Neural cell (in vitro differentiated cells): ENCODE measurements around the gene RPS6KA5. TPM values are rescaled to one million over a fixed set of nuclear protein-coding genes. Genes with fewer than 3 reads are reported as not detected.

Experiments used
- H2AFZ ChIP-seq: fragments of 200-600, 300-800 bp; sonication (generic), shearing (Covaris generic); 2 replicates; pipeline ENCODE4 v1.6.0; 2014; ENCODE audit warnings: low read depth, mild to moderate bottlenecking, antibody characterized with exemption, low read length, moderate library complexity
- H3F3A ChIP-seq: fragments of 200-600 bp; shearing (Covaris generic); 2 replicates; pipeline ENCODE4 v1.6.1; 2016; ENCODE audit warnings: mild to moderate bottlenecking, moderate library complexity, mixed read lengths, antibody characterized with exemption, low read length; ENCODE audit not compliant: insufficient read depth, poor library complexity, severe bottlenecking
- H3K27ac ChIP-seq: fragments of 200-600, 300-800 bp; sonication (generic), shearing (Covaris generic); 2 replicates; pipeline ENCODE4 v1.5.1; 2014; ENCODE audit warnings: mild to moderate bottlenecking, low read length, moderate library complexity
- H3K27me3 ChIP-seq: fragments of 300-800, 200-600 bp; sonication (generic), shearing (Covaris generic); 2 replicates; pipeline ENCODE4 v1.6.0; 2014; ENCODE audit warnings: mild to moderate bottlenecking, low read depth, low read length, moderate library complexity; ENCODE audit not compliant: insufficient read depth
- H3K36me3 ChIP-seq: fragments of 300-800, 200-600 bp; sonication (generic), shearing (Covaris generic); 2 replicates; pipeline ENCODE4 v1.5.1; 2014; ENCODE audit warnings: mild to moderate bottlenecking, antibody characterized with exemption, low read length, moderate library complexity; ENCODE audit not compliant: insufficient read depth
- H3K4me2 ChIP-seq: fragments of 300-800, 200-600 bp; sonication (generic), shearing (Covaris generic); 2 replicates; pipeline ENCODE4 v1.6.0; 2014; ENCODE audit warnings: mild to moderate bottlenecking, low read length
- H3K4me3 ChIP-seq: fragments of 300-800, 200-600 bp; sonication (generic), shearing (Covaris generic); 2 replicates; pipeline ENCODE4 v1.5.1; 2014; ENCODE audit warnings: mild to moderate bottlenecking, low read length, moderate library complexity
- H3K79me2 ChIP-seq: fragments of 200-600 bp; shearing (Covaris generic); replicated peaks from 2 replicates; pipeline ENCODE4 v1.6.0; 2014; ENCODE audit warnings: mild to moderate bottlenecking, low read length, moderate library complexity; ENCODE audit not compliant: insufficient read depth
- H3K9ac ChIP-seq: fragments of 300-800, 200-600 bp; sonication (generic), shearing (Covaris generic); 2 replicates; pipeline ENCODE4 v1.6.1; 2016; ENCODE audit warnings: mild to moderate bottlenecking, low read length, mixed read lengths
- H3K9me2 ChIP-seq: fragments of 200-600 bp; shearing (Covaris generic); 2 replicates; pipeline ENCODE4 v1.6.1; 2016; ENCODE audit warnings: mild to moderate bottlenecking, low read length, mixed read lengths; ENCODE audit not compliant: insufficient read depth
- H3K9me3 ChIP-seq: fragments of 200-600, 300-800 bp; sonication (generic), shearing (Covaris generic); 2 replicates; pipeline ENCODE4 v1.6.1; 2016; ENCODE audit warnings: mild to moderate bottlenecking, mixed run types, low read length, moderate library complexity, mixed read lengths
- H4K20me1 ChIP-seq: fragments of 200-600 bp; shearing (Covaris generic); 2 replicates; pipeline ENCODE4 v1.6.1; 2016; ENCODE audit warnings: mild to moderate bottlenecking, mixed run types; ENCODE audit not compliant: insufficient read depth
- EP300 ChIP-seq: fragments of 450-650 bp; conservative IDR thresholded peaks from 2 replicates; pipeline ENCODE4 v1.6.1; 2014; ENCODE audit warnings: antibody characterized with exemption, mild to moderate bottlenecking, moderate library complexity; ENCODE audit not compliant: poor library complexity, severe bottlenecking
- EZH2 ChIP-seq: fragments of 200-600, 300-800 bp; shearing (Covaris generic), sonication (generic); IDR thresholded peaks from 2 replicates; pipeline ENCODE4 v1.6.1; 2014; ENCODE audit warnings: antibody characterized with exemption, low read length, borderline replicate concordance, mild to moderate bottlenecking; ENCODE audit not compliant: insufficient read depth, poor library complexity, severe bottlenecking
- MXI1 ChIP-seq: fragments of 450-650 bp; conservative IDR thresholded peaks from 2 replicates; pipeline ENCODE4 v1.6.1; 2014; ENCODE audit warnings: antibody characterized with exemption, mild to moderate bottlenecking; ENCODE audit not compliant: poor library complexity, severe bottlenecking
- POLR2AphosphoS5 ChIP-seq: IDR thresholded peaks from 2 replicates; pipeline ENCODE4 v1.6.1; 2012
- SMC3 ChIP-seq: fragments of 450-650 bp; conservative IDR thresholded peaks from 2 replicates; pipeline ENCODE4 v1.6.1; 2014; ENCODE audit warnings: antibody characterized with exemption, mild to moderate bottlenecking, moderate library complexity; ENCODE audit not compliant: poor library complexity
- polyA plus RNA-seq: library from polyadenylated mRNA; depleted of rRNA; stranded (reverse); fragments of >200 nt; gene quantifications from 2 replicates; pipeline ENCODE4 v1.2.3, GENCODE V29; 2014
- TF ChIP-seq, protein P1 (sequence below): fragments of 450-650 bp; IDR thresholded peaks from 2 replicates; pipeline ENCODE4 v1.5.1; 2014; ENCODE audit warnings: antibody characterized with exemption, mild to moderate bottlenecking, moderate library complexity; ENCODE audit not compliant: poor library complexity, severe bottlenecking
- TF ChIP-seq, protein P2 (sequence below): IDR thresholded peaks from 2 replicates; pipeline ENCODE4 v1.6.1; 2012; ENCODE audit warnings: borderline replicate concordance

Gene RPS6KA5
- polyA plus RNA-seq, 1 donor from 2014 or later: 6.3 TPM

DNA sequence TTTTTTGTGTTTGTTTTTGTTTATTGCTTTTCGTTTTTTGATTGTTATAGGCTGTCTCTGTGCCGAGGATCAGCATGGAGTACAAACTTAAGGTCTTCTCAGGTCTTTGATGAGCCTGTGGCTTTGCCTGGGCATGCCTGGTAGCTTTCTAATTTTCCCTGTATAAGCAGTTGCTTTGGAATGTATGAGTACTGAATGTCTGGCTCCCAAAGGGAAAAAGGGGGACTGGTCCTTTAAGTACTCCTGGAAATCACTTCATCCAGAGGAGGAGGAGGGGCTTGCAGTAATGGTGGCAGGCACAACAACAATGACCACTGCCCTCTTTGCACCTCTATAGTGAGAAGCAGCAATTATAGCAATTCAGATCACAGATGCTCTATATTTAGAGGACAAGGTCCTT is 176.7 kb downstream of the RPS6KA5 start:
- H3K27me3 ChIP-seq: no peaks in the 10 kb centered on the region
- TF ChIP-seq EZH2 (no peak), EP300 (no peak), MXI1 (no peak), POLR2AphosphoS5 (no peak), SMC3 (no peak)
- no peaks in the 10 kb centered on the region for H3K79me2 ChIP-seq
- no peak overlapping the region for H2AFZ ChIP-seq
- no peaks in the 10 kb centered on the region for H3K36me3 ChIP-seq
- H3K4me3 ChIP-seq: no peak overlapping the region
- no peaks in the 10 kb centered on the region for H3K9me2 ChIP-seq
- no peak overlapping the region for H3K9ac ChIP-seq
- H3K27ac ChIP-seq: no peak overlapping the region
- no peaks in the 10 kb centered on the region for H3K9me3 ChIP-seq
- H3K4me2 ChIP-seq: no peak overlapping the region
- no peaks in the 10 kb centered on the region for H3F3A ChIP-seq
- H4K20me1 ChIP-seq: no peaks in the 10 kb centered on the region

DNA sequence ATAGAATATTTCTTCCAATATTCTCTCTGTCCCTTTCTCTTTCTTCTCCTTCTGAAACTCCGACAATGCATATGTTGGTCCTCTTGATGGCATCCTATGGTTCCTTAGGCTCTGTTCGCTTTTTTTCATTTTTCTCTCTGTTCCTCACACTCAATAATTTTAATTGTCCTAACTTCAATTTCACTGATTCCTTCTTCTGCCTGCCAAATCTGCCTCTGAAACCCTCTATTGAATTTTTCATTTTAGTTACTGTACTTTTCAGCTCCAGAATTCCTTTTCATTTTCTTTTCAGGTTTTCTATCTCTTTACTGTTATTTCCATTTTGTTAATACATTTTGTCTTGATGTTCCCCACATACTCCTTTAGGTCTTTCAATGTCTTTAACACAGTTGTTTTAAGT is 177.2 kb downstream of the RPS6KA5 start:
- Histone ChIP-seq H3K9me3 (no peaks in the 10 kb centered on the region), H2AFZ (no peak overlapping the region), H3K9me2 (no peaks in the 10 kb centered on the region), H3K27ac (no peak overlapping the region), H3K4me3 (no peak overlapping the region), H3F3A (no peaks in the 10 kb centered on the region), H3K4me2 (no peak overlapping the region), H3K27me3 (no peaks in the 10 kb centered on the region), H3K79me2 (no peaks in the 10 kb centered on the region), H3K36me3 (no peaks in the 10 kb centered on the region), H3K9ac (no peak overlapping the region), H4K20me1 (no peaks in the 10 kb centered on the region)
- TF ChIP-seq, protein P1, sequence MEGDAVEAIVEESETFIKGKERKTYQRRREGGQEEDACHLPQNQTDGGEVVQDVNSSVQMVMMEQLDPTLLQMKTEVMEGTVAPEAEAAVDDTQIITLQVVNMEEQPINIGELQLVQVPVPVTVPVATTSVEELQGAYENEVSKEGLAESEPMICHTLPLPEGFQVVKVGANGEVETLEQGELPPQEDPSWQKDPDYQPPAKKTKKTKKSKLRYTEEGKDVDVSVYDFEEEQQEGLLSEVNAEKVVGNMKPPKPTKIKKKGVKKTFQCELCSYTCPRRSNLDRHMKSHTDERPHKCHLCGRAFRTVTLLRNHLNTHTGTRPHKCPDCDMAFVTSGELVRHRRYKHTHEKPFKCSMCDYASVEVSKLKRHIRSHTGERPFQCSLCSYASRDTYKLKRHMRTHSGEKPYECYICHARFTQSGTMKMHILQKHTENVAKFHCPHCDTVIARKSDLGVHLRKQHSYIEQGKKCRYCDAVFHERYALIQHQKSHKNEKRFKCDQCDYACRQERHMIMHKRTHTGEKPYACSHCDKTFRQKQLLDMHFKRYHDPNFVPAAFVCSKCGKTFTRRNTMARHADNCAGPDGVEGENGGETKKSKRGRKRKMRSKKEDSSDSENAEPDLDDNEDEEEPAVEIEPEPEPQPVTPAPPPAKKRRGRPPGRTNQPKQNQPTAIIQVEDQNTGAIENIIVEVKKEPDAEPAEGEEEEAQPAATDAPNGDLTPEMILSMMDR: no peak
- TF ChIP-seq POLR2AphosphoS5 (no peak), SMC3 (no peak)

DNA sequence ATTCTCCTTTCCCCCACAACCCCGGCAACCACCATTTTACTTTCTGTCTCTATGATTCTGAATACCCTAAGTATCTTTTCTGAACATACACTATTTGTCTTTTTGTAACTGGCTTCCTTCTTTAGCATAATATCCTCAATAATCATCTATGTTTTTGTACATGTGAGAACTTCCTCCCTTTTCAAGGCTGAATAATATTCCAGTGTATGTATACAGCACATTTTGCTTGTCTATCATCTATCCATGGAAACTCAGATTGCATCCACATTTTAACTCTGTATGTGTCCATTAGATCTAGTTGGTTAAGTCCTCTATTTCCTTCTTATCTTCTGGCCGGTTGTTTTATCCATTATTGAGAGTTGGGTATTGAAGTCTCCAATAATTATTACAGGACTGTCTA is 180.2 kb downstream of the RPS6KA5 start:
- no peaks in the 10 kb centered on the region for H3K27me3 ChIP-seq
- H3K4me3 ChIP-seq: no peak overlapping the region
- H4K20me1 ChIP-seq: no peaks in the 10 kb centered on the region
- H3K9me3 ChIP-seq: no peaks in the 10 kb centered on the region
- no peaks in the 10 kb centered on the region for H3K79me2 ChIP-seq
- H3K9ac ChIP-seq: no peak overlapping the region
- no peaks in the 10 kb centered on the region for H3F3A ChIP-seq
- H3K27ac ChIP-seq: no peak overlapping the region
- no peak for TF ChIP-seq SMC3
- no peak for TF ChIP-seq EZH2
- no peak for TF ChIP-seq POLR2AphosphoS5
- TF ChIP-seq, protein P1: no peak
- no peak for TF ChIP-seq MXI1
- TF ChIP-seq, protein P2, sequence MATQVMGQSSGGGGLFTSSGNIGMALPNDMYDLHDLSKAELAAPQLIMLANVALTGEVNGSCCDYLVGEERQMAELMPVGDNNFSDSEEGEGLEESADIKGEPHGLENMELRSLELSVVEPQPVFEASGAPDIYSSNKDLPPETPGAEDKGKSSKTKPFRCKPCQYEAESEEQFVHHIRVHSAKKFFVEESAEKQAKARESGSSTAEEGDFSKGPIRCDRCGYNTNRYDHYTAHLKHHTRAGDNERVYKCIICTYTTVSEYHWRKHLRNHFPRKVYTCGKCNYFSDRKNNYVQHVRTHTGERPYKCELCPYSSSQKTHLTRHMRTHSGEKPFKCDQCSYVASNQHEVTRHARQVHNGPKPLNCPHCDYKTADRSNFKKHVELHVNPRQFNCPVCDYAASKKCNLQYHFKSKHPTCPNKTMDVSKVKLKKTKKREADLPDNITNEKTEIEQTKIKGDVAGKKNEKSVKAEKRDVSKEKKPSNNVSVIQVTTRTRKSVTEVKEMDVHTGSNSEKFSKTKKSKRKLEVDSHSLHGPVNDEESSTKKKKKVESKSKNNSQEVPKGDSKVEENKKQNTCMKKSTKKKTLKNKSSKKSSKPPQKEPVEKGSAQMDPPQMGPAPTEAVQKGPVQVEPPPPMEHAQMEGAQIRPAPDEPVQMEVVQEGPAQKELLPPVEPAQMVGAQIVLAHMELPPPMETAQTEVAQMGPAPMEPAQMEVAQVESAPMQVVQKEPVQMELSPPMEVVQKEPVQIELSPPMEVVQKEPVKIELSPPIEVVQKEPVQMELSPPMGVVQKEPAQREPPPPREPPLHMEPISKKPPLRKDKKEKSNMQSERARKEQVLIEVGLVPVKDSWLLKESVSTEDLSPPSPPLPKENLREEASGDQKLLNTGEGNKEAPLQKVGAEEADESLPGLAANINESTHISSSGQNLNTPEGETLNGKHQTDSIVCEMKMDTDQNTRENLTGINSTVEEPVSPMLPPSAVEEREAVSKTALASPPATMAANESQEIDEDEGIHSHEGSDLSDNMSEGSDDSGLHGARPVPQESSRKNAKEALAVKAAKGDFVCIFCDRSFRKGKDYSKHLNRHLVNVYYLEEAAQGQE: no peak
- H3K9me2 ChIP-seq: no peaks in the 10 kb centered on the region
- H3K36me3 ChIP-seq: no peaks in the 10 kb centered on the region
- no peak overlapping the region for H3K4me2 ChIP-seq
- no peak overlapping the region for H2AFZ ChIP-seq
